ENCODE data around the gene CFAP77. TPM values are rescaled to one million over a fixed set of nuclear protein-coding genes. Genes with fewer than 3 reads are reported as not detected.

The CFAP77 gene
- total and polyA plus RNA-seq, 7 donors: not detected

- DNase-seq: no peak
- intact Hi-C loops (cut with DNase I): no loop called here
- no peak for TF ChIP-seq POLR2AphosphoS5 (IDR thresholded peaks at IDR 0.05)
- no peak for TF ChIP-seq CTCF (IDR thresholded peaks at IDR 0.05)
- no peak for TF ChIP-seq EP300 (IDR thresholded peaks at IDR 0.05)
- TF ChIP-seq POLR2A (IDR thresholded peaks at IDR 0.05): no peak
- no peak overlapping the region for H3K4me3 ChIP-seq
- H3K27ac ChIP-seq: no peak overlapping the region
- H3K27me3 ChIP-seq: peaks cover 0 to 30% (median 0%) of the 10 kb centered on the region in 3 donors
- H3K36me3 ChIP-seq: no peaks in the 10 kb centered on the region
- H3K9me3 ChIP-seq: no peaks in the 10 kb centered on the region
- WGBS, 2 donors: 80 to 81% methylated on average over 15 of the region's 15 CpGs
- no peaks in the 10 kb centered on the region for H3K4me1 ChIP-seq
Observed at GRCh38 chr9:132478353-132479050, 68.5 kb downstream of the CFAP77 start.

- Histone ChIP-seq H3K9me3 (no peaks in the 10 kb centered on the region), H3K27ac (no peak overlapping the region), H3K4me3 (no peak overlapping the region), H3K36me3 (no peaks in the 10 kb centered on the region), H3K4me1 (no peaks in the 10 kb centered on the region), H3K27me3 (peaks cover 0 to 34% (median 0%) of the 10 kb centered on the region in 3 donors)
- DNase-seq: no peak
- intact Hi-C loops (cut with DNase I): no loop called here
- WGBS, 2 donors: 90 to 93% methylated on average over 10 of the region's 10 CpGs
- TF ChIP-seq CTCF (IDR thresholded peaks at IDR 0.05): no peak
- TF ChIP-seq POLR2AphosphoS5 (IDR thresholded peaks at IDR 0.05): no peak
- TF ChIP-seq EP300 (IDR thresholded peaks at IDR 0.05): no peak
- TF ChIP-seq POLR2A (IDR thresholded peaks at IDR 0.05): no peak
Observed at GRCh38 chr9:132479733-132480132, 69.7 kb downstream of the CFAP77 start.

DNA sequence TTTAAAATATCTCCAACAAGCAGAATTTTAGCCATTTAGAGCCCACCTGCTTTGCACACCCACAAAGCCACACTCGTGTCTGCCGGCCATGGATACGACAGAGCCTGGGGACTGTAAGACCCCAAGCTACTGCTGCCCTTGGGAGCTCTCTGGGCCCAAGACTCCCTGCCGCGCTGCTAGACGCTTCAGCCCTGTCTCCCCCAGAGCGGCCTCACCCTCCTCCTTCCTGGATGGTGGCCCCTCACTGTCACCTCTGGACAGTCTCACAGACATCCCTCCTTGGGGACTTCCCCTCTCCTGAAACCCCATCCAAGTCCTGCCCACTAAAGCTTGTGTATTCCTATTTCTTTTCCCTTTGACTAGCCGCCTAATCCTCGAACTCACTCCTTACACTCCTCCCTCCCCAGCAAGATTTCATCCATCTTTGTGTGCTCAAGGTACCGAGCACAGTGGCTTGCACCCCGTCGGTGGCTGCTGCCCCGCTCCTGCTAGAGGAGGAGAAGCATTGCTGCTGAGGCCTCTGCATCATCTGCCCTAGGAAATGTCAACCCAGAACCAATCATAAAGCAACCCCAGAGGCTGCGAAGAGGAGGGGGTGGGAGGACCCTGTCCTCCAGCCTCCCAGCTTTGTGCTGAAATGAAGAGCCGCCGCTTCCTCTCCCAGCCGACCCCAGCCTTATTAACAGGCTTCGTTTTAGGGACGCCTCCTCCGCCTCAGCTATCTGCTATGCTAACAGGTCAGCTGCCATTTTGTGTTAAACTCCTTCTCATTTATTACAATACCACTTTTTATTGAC lies 71.2 kb downstream of the CFAP77 start:
- Histone ChIP-seq H3K27ac (no peak overlapping the region), H3K36me3 (no peaks in the 10 kb centered on the region), H3K9me3 (no peaks in the 10 kb centered on the region), H3K27me3 (peaks cover 0 to 38% (median 1%) of the 10 kb centered on the region in 3 donors), H3K4me3 (no peak overlapping the region), H3K4me1 (no peaks in the 10 kb centered on the region)
- DNase-seq: no peak
- intact Hi-C loops (cut with DNase I): no loop called here
- WGBS, 2 donors: 67 to 69% methylated on average over 20 of the region's 20 CpGs
- TF ChIP-seq POLR2A (IDR thresholded peaks at IDR 0.05): no peak
- TF ChIP-seq POLR2AphosphoS5 (IDR thresholded peaks at IDR 0.05): no peak
- TF ChIP-seq CTCF (IDR thresholded peaks at IDR 0.05): no peak

DNA sequence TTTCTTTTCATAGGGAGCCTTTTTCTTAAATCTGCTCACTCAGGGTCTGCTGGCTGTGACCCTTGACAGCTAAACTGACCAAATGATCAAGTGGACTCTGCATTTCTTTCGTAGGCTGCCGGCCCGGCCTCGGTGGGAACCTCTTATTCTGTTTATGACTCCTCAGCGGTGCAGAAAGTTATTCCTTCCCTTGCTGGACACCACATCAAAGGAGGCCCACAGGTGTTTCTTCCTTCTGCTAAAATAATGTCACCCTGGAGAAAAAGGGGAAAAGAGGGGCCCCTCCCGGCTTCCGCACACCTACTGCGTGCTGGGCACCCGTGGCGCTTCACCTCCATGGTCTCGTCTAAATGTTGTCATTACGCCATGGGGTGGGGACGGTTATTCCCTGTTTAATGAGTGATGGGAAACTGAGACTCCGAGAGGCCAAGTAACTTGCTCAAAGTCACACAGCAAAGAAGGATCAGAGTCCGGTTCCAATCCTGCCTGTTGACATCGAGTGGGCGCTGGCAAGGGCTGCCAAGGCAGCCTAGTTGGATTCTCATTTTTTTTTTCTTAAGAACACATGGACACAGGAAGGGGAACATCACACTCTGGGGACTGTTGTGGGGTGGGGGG lies 72.3 kb downstream of the CFAP77 start:
- Histone ChIP-seq H3K36me3 (no peaks in the 10 kb centered on the region), H3K27ac (no peak overlapping the region), H3K27me3 (peaks cover 5 to 48% (median 8%) of the 10 kb centered on the region in 3 donors), H3K4me3 (no peak overlapping the region), H3K4me1 (no peaks in the 10 kb centered on the region), H3K9me3 (no peaks in the 10 kb centered on the region)
- TF ChIP-seq POLR2AphosphoS5 (IDR thresholded peaks at IDR 0.05) (no peak), EP300 (IDR thresholded peaks at IDR 0.05) (no peak), POLR2A (IDR thresholded peaks at IDR 0.05) (no peak), CTCF (IDR thresholded peaks at IDR 0.05) (no peak)
- DNase-seq: no peak
- WGBS, 2 donors: 45 to 69% methylated on average over 17 of the region's 17 CpGs
- intact Hi-C loops (cut with DNase I): no loop called here

Data from sigmoid colon (tissue), 7 donors.